Measurements from ENCODE around the gene APP. TPM values are rescaled to one million over a fixed set of nuclear protein-coding genes. Genes with fewer than 3 reads are reported as not detected.

Gene APP
- total and polyA plus RNA-seq, 2 of the 13 experiments (the other 11 are each of a cell fraction or from before 2014, with no cell fraction given) = 70.6 to 262 TPM

GRCh38 chr21:25939396-25939761 is 231.2 kb downstream of the APP start:
- WGBS (ENCODE audit: low lambda C conversion rate) = 50% methylated on average over 1 of the region's 1 CpG
- H2AFZ ChIP-seq (ENCODE audit: low read length) = no peak overlapping the region
- POLR2A ChIA-PET = no interaction called here
- no peaks in the 10 kb centered on the region for H3K9me3 ChIP-seq (ENCODE audit: low read length)
- no peak overlapping the region for H3K9ac ChIP-seq (ENCODE audit: insufficient read depth, low read depth, low read length)
- no peaks in the 10 kb centered on the region for H3K79me2 ChIP-seq (ENCODE audit: insufficient read depth, low read length)
- intact Hi-C loops (cut with micrococcal nuclease; ENCODE audit: unreplicated experiment) = no loop called here
- H3K27ac ChIP-seq (ENCODE audit: extremely low read length, insufficient read depth, low read length) = no peak overlapping the region
- BruUV-seq (replicated peaks) = no TSS peak
- no peak overlapping the region for H3K4me2 ChIP-seq (ENCODE audit: low read depth, low read length)
- CTCF ChIA-PET (ENCODE audit: low intra/inter-chr PET ratio, low total read pairs) = no interaction called here
- no peak for DNase-seq (ENCODE audit: low spot score)
- no peak overlapping the region for H3K4me3 ChIP-seq (replicated peaks in 1 of 3; ENCODE audit: insufficient read depth in 1 of 3, low read depth in 2 of 3, low read length in 3 of 3)
- in situ Hi-C loops (cut with HindIII; ENCODE audit: extremely low pct_ligation_motif_present, low pct_unique_long_range_greater_than_20kb) = no loop called here
- ATAC-seq = no peak
- no peak for FAIRE-seq
- H3K4me1 ChIP-seq (ENCODE audit: insufficient read depth, low read length) = peaks cover 16% of the 10 kb centered on the region
- no peaks in the 10 kb centered on the region for H3K36me3 ChIP-seq (replicated peaks in 1 of 2; ENCODE audit: control insufficient read depth in 1 of 2, insufficient read depth in 2 of 2, low read length in 2 of 2)
- no peaks in the 10 kb centered on the region for H4K20me1 ChIP-seq (ENCODE audit: insufficient read depth, low read length)
- no peaks in the 10 kb centered on the region for H3K27me3 ChIP-seq (ENCODE audit: control insufficient read depth in 1 of 2, insufficient read depth in 2 of 2, low read length in 2 of 2)
- no peak for TF ChIP-seq ZNF556 (CRISPR knock-in tag; IDR thresholded peaks at IDR 0.05; ENCODE audit: borderline replicate concordance)
- no peak for TF ChIP-seq ZSCAN25 (CRISPR knock-in tag; IDR thresholded peaks at IDR 0.05)
- no peak for TF ChIP-seq REXO4 (CRISPR knock-in tag; IDR thresholded peaks at IDR 0.05; ENCODE audit: borderline replicate concordance)
- TF ChIP-seq TCF7 (IDR thresholded peaks at IDR 0.05; ENCODE audit: low read depth) = no peak
- TF ChIP-seq, protein P1, sequence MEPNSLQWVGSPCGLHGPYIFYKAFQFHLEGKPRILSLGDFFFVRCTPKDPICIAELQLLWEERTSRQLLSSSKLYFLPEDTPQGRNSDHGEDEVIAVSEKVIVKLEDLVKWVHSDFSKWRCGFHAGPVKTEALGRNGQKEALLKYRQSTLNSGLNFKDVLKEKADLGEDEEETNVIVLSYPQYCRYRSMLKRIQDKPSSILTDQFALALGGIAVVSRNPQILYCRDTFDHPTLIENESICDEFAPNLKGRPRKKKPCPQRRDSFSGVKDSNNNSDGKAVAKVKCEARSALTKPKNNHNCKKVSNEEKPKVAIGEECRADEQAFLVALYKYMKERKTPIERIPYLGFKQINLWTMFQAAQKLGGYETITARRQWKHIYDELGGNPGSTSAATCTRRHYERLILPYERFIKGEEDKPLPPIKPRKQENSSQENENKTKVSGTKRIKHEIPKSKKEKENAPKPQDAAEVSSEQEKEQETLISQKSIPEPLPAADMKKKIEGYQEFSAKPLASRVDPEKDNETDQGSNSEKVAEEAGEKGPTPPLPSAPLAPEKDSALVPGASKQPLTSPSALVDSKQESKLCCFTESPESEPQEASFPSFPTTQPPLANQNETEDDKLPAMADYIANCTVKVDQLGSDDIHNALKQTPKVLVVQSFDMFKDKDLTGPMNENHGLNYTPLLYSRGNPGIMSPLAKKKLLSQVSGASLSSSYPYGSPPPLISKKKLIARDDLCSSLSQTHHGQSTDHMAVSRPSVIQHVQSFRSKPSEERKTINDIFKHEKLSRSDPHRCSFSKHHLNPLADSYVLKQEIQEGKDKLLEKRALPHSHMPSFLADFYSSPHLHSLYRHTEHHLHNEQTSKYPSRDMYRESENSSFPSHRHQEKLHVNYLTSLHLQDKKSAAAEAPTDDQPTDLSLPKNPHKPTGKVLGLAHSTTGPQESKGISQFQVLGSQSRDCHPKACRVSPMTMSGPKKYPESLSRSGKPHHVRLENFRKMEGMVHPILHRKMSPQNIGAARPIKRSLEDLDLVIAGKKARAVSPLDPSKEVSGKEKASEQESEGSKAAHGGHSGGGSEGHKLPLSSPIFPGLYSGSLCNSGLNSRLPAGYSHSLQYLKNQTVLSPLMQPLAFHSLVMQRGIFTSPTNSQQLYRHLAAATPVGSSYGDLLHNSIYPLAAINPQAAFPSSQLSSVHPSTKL (CRISPR knock-in tag; IDR thresholded peaks at IDR 0.05) = no peak
- TF ChIP-seq RORA (CRISPR knock-in tag; IDR thresholded peaks at IDR 0.05) = no peak
- no peak for TF ChIP-seq MYNN (CRISPR knock-in tag; IDR thresholded peaks at IDR 0.05; ENCODE audit: low read depth)
- TF ChIP-seq ATM (IDR thresholded peaks at IDR 0.05; ENCODE audit: borderline replicate concordance) = no peak
- TF ChIP-seq ZNF30 (CRISPR knock-in tag; IDR thresholded peaks at IDR 0.05) = no peak
- no peak for TF ChIP-seq ZNF761 (CRISPR knock-in tag; conservative IDR thresholded peaks at IDR 0.05)
- TF ChIP-seq ZNF513 (CRISPR knock-in tag; conservative IDR thresholded peaks at IDR 0.05) = no peak
- TF ChIP-seq ZNF780A (CRISPR knock-in tag; IDR thresholded peaks at IDR 0.05) = no peak
- no peak for TF ChIP-seq ZNF616 (CRISPR knock-in tag; IDR thresholded peaks at IDR 0.05; ENCODE audit: low read depth)
- no peak for TF ChIP-seq ZNF674 (CRISPR knock-in tag; IDR thresholded peaks at IDR 0.05; ENCODE audit: low read depth)
- no peak for TF ChIP-seq ZNF207 (IDR thresholded peaks at IDR 0.05; ENCODE audit: borderline replicate concordance)
- no peak for TF ChIP-seq SMARCE1 (IDR thresholded peaks at IDR 0.05; ENCODE audit: borderline replicate concordance)
- TF ChIP-seq ARID4A (CRISPR knock-in tag; IDR thresholded peaks at IDR 0.05; ENCODE audit: borderline replicate concordance) = no peak

Measured in HepG2 (cell line).